Mucosa of rectum (tissue), 2 donors: ENCODE data around the gene PARD3B.

Experiments used
- H3K27ac ChIP-seq, 2 donors: one replicate each; pipeline ENCODE4 v1.7.0; 2013; ENCODE audit warnings: inconsistent platforms in 2 of 2, low read depth in 2 of 2, low read length in 2 of 2
- H3K27me3 ChIP-seq, 2 donors: one replicate each; pipeline ENCODE4 v1.7.0; 2013; ENCODE audit warnings: low read length in 2 of 2; ENCODE audit not compliant: control insufficient read depth in 2 of 2, insufficient read depth in 2 of 2
- H3K36me3 ChIP-seq, 2 donors: one replicate each; pipeline ENCODE4 v1.7.0; 2013; ENCODE audit warnings: low read length in 2 of 2; ENCODE audit not compliant: control insufficient read depth in 2 of 2, insufficient read depth in 2 of 2
- H3K4me1 ChIP-seq, 2 donors: one replicate each; pipeline ENCODE4 v1.7.0; 2013; ENCODE audit warnings: low read length in 2 of 2, mild to moderate bottlenecking in 1 of 2; ENCODE audit not compliant: control insufficient read depth in 2 of 2, insufficient read depth in 2 of 2
- H3K4me3 ChIP-seq, 2 donors: one replicate each; pipeline ENCODE4 v1.7.0; 2013; ENCODE audit warnings: low read length in 2 of 2
- H3K9ac ChIP-seq, 2 donors: one replicate each; pipeline ENCODE4 v1.7.0; 2013; ENCODE audit warnings: low read length in 2 of 2, low read depth in 1 of 2, mild to moderate bottlenecking in 1 of 2
- H3K9me3 ChIP-seq, 2 donors: one replicate each; pipeline ENCODE4 v1.7.0; 2013; ENCODE audit warnings: low read length in 2 of 2; ENCODE audit not compliant: control insufficient read depth in 2 of 2
- donor health status: healthy.
- donor health status: Normal muscosa, but diverticular disease.

Gene PARD3B

GRCh38 chr2:205166745-205167144 lies 621.5 kb downstream of the PARD3B start:
- Histone ChIP-seq H3K27ac (no peak overlapping the region), H3K36me3 (no peaks in the 10 kb centered on the region), H3K9me3 (no peaks in the 10 kb centered on the region), H3K4me3 (no peak overlapping the region), H3K27me3 (no peaks in the 10 kb centered on the region), H3K9ac (no peak overlapping the region), H3K4me1 (no peaks in the 10 kb centered on the region)

GRCh38 chr2:205169012-205169411 lies 623.7 kb downstream of the PARD3B start:
- no peak overlapping the region for H3K27ac ChIP-seq
- no peaks in the 10 kb centered on the region for H3K27me3 ChIP-seq
- H3K9ac ChIP-seq, result no peak overlapping the region
- no peak overlapping the region for H3K4me3 ChIP-seq
- no peaks in the 10 kb centered on the region for H3K4me1 ChIP-seq
- no peaks in the 10 kb centered on the region for H3K36me3 ChIP-seq
- no peaks in the 10 kb centered on the region for H3K9me3 ChIP-seq

- no peaks in the 10 kb centered on the region for H3K9me3 ChIP-seq
- no peaks in the 10 kb centered on the region for H3K36me3 ChIP-seq
- H3K4me1 ChIP-seq, result no peaks in the 10 kb centered on the region
- no peak overlapping the region for H3K4me3 ChIP-seq
- H3K27me3 ChIP-seq, result no peaks in the 10 kb centered on the region
- no peak overlapping the region for H3K9ac ChIP-seq
- H3K27ac ChIP-seq, result no peak overlapping the region
Observed at GRCh38 chr2:205169464-205169863, 624.2 kb downstream of the PARD3B start.

- Histone ChIP-seq H3K27me3 (no peaks in the 10 kb centered on the region), H3K36me3 (no peaks in the 10 kb centered on the region), H3K9ac (no peak overlapping the region), H3K4me3 (no peak overlapping the region), H3K27ac (no peak overlapping the region), H3K9me3 (no peaks in the 10 kb centered on the region), H3K4me1 (no peaks in the 10 kb centered on the region)
Observed at GRCh38 chr2:205170399-205170798, 625.1 kb downstream of the PARD3B start.

- H3K36me3 ChIP-seq, result no peaks in the 10 kb centered on the region
- H3K27me3 ChIP-seq, result no peaks in the 10 kb centered on the region
- H3K27ac ChIP-seq, result no peak overlapping the region
- no peak overlapping the region for H3K4me3 ChIP-seq
- H3K9me3 ChIP-seq, result no peaks in the 10 kb centered on the region
- H3K4me1 ChIP-seq, result no peaks in the 10 kb centered on the region
- no peak overlapping the region for H3K9ac ChIP-seq
Observed at GRCh38 chr2:205171261-205171940, 626.1 kb downstream of the PARD3B start.

- Histone ChIP-seq H3K27me3 (no peaks in the 10 kb centered on the region), H3K36me3 (no peaks in the 10 kb centered on the region), H3K9ac (no peak overlapping the region), H3K9me3 (no peaks in the 10 kb centered on the region), H3K27ac (no peak overlapping the region), H3K4me3 (no peak overlapping the region), H3K4me1 (no peaks in the 10 kb centered on the region)
Observed at GRCh38 chr2:205175831-205176230, 630.6 kb downstream of the PARD3B start.

- Histone ChIP-seq H3K4me3 (no peak overlapping the region), H3K4me1 (no peaks in the 10 kb centered on the region), H3K27me3 (no peaks in the 10 kb centered on the region), H3K36me3 (no peaks in the 10 kb centered on the region), H3K27ac (no peak overlapping the region), H3K9ac (no peak overlapping the region), H3K9me3 (no peaks in the 10 kb centered on the region)
Observed at GRCh38 chr2:205176546-205176945, 631.3 kb downstream of the PARD3B start.

- Histone ChIP-seq H3K36me3 (no peaks in the 10 kb centered on the region), H3K4me1 (no peaks in the 10 kb centered on the region), H3K27ac (no peak overlapping the region), H3K9me3 (no peaks in the 10 kb centered on the region), H3K4me3 (no peak overlapping the region), H3K27me3 (no peaks in the 10 kb centered on the region), H3K9ac (no peak overlapping the region)
Observed at GRCh38 chr2:205177546-205177945, 632.3 kb downstream of the PARD3B start.

GRCh38 chr2:205180730-205181129 lies 635.5 kb downstream of the PARD3B start:
- no peaks in the 10 kb centered on the region for H3K9me3 ChIP-seq
- no peaks in the 10 kb centered on the region for H3K4me1 ChIP-seq
- no peak overlapping the region for H3K4me3 ChIP-seq

GRCh38 chr2:205187731-205188130 lies 642.5 kb downstream of the PARD3B start:
- H3K4me3 ChIP-seq, result no peak overlapping the region
- H3K9me3 ChIP-seq, result no peaks in the 10 kb centered on the region
- no peaks in the 10 kb centered on the region for H3K36me3 ChIP-seq
- no peak overlapping the region for H3K9ac ChIP-seq
- no peaks in the 10 kb centered on the region for H3K4me1 ChIP-seq
- no peaks in the 10 kb centered on the region for H3K27me3 ChIP-seq
- no peak overlapping the region for H3K27ac ChIP-seq

More at GRCh38 chr2:205180730-205181129, 635.5 kb downstream of the PARD3B start:
- Histone ChIP-seq H3K9ac (no peak overlapping the region), H3K27ac (no peak overlapping the region), H3K27me3 (no peaks in the 10 kb centered on the region), H3K36me3 (no peaks in the 10 kb centered on the region)
